T-helper 2 cell (primary cell): ENCODE measurements around the gene CPN1.
A peak's percentile ranks its signal among the peaks of the same experiment; 100 is the strongest.
"Not testable (repeated sequence)": the region's sequence is repeated elsewhere in the genome, so short reads cannot be mapped to it uniquely, and the experiment has no call there.

Experiments
- DNase-seq, 5 experiments: peaks; one replicate each; pipeline versions ENCODE4 v3.0.0 to v3.0.0-alpha.2; 2012 to 2022

CPN1 gene

GRCh38 chr10:100020886-100021253, 60.8 kb downstream of the CPN1 start:
- DNase-seq: no peak

GRCh38 chr10:100020142-100020885, 61.4 kb downstream of the CPN1 start:
- peak in 2 of 5 experiments; percentile 24 to 27 for DNase-seq

- DNase-seq: no peak
Measured at GRCh38 chr10:100019787-100020141, 61.9 kb downstream of the CPN1 start.

GRCh38 chr10:100014071-100014762, 67.5 kb downstream of the CPN1 start:
- DNase-seq: no peak

GRCh38 chr10:100013621-100014020, 68.0 kb downstream of the CPN1 start:
- DNase-seq: no peak

- DNase-seq: not testable (repeated sequence)
Measured at GRCh38 chr10:100011906-100012305, 69.8 kb downstream of the CPN1 start.

GRCh38 chr10:100009793-100010676, 71.6 kb downstream of the CPN1 start, which contains the start of gene DNMBP:
Gene DNMBP, minus strand, starts transcription at chr10:100009947. Its CDS starts 37,823 bp downstream, at chr10:99972124.
- peak; percentile 46 to 85 (median 66) for DNase-seq

GRCh38 chr10:100009283-100009792, 72.3 kb downstream of the CPN1 start:
- DNase-seq: peak in 1 of 5 experiments; percentile 4

- no peak for DNase-seq
Measured at GRCh38 chr10:100008708-100009282, 72.9 kb downstream of the CPN1 start.

- DNase-seq: no peak
Measured at GRCh38 chr10:100008142-100008522, 73.5 kb downstream of the CPN1 start.

- no peak for DNase-seq
Measured at GRCh38 chr10:100007231-100008141, 74.2 kb downstream of the CPN1 start.

GRCh38 chr10:100006243-100006886, 75.3 kb downstream of the CPN1 start:
- no peak for DNase-seq

GRCh38 chr10:100004805-100005510, 76.7 kb downstream of the CPN1 start:
- no peak for DNase-seq

GRCh38 chr10:100000109-100000644, 81.5 kb downstream of the CPN1 start:
- no peak for DNase-seq

GRCh38 chr10:99999319-100000108, 82.2 kb downstream of the CPN1 start:
- DNase-seq: no peak

- no peak for DNase-seq
Measured at GRCh38 chr10:99998889-99999288, 82.8 kb downstream of the CPN1 start.

GRCh38 chr10:99996671-99997648, 84.7 kb downstream of the CPN1 start:
- DNase-seq: no peak

GRCh38 chr10:99995713-99996112, 86.0 kb downstream of the CPN1 start:
- DNase-seq: no peak
